ENCODE data around the gene PLA2G4A. TPM values are rescaled to one million over a fixed set of nuclear protein-coding genes. Genes with fewer than 3 reads are reported as not detected.

PLA2G4A gene
- polyA plus RNA-seq, 1 donor, result 7.9 TPM

DNA sequence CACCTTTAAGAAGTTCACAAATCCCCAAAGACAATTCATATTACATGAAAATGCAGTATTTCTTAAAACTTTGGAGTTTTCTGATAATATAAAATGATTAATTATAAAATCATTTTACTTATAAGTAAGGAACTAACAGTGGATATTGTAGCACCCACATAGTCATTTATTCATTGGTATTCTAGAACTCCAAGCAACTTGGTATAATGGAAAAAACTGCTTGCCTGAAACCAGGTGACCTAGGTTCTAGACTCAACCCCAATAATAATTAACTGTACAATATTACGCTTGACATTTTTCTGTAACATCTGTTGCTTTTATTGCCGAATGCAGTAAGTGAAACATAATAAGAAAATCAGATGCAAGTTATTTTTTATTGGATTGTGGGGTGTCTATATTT lies 2.4 kb downstream of the PLA2G4A start:
- no peak for DNase-seq

DNA sequence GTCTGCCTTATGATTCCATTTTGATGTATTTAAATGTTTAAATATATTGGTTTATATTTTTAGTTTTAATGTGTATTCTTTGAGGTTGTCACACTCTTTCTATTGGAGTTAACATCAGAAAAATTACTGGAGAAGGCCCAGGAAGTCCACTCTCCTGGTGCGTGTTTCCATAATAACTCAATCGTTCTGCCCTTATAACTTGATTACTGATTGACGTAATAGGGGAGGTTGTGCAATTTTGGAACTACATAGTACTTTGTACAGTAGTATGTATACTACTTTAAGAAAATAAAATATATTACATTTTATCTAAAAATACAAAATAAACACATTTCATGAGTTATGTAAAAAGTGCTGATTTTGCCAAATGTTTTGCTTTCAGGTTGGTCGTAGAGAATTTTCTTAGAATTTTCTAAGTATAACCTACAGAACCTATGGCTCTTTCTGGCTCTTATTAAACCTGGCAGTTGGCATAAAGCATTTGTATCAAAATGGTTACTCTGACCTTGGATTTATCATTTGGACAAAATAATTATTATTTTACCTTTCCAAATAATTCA lies 5.7 kb downstream of the PLA2G4A start:
- DNase-seq, result no peak

DNA sequence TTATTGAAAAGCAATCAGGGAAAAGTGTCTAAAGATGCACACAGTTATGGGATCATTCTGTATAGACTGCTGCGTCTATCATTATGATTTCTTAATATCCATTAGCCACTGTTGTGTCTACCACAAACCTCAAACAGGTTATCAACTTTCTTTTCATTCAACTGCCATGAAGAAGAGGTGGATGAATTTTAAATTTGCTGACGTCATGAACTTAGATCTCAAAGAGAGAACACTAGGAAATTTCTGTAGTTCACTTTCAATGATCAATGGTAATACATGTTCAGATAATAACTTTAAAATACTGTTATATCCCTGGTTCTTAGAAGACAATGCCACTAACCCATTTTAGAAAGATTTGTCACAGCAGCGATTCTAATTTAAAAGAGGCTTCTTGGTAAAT lies 6.7 kb downstream of the PLA2G4A start:
- DNase-seq, result no peak

DNA sequence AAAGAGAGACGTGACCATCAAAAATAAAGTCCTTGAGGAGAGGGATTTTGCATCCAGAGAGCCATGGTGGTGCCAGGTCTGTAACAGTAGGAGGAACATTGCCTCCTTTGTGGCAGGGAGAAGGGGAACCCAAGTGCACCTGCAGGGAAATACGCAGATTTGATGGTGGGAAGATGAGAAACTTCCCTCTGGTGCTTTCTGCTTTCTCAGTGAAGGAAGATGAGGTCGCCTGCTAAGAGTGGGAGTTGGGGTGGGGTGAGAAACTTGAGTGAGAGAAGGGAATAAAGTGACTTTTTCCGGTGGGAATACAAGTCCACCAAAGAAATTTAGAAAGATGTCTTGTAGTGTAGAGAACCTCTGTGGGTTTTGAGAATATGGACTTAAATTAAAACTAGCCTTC lies 9.1 kb downstream of the PLA2G4A start:
- DNase-seq, result no peak

DNA sequence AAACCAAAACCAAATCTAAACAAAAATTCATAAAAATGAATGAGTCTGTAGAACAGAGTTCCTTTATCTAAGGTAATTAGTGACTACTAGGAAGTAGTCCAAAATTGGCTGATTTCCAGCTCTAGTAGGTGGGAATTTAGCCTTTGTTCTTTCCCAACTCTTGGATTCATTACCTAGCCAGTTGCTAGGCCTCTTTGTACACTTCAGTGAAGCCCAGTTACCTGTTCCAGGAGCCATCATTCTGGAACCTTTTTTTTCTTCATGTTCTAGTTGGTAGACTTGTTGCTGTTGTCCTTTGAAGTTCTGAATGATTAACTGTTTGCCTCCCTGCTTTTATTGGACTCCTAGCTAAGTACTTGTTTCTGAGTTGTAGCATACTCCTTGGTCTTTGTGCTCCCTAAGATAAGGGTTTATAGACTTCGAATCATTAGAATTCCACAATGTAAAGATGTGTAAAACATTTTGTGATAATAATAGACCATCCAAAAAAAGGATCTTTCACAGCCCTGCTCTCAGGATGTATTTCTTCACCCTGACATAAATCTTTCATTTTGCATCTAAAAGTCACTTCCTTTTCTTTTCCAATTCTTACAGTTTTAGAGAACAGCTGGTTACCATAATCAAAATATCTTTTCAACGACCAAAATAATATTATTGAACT lies 9.8 kb downstream of the PLA2G4A start:
- peak; percentile 31 for DNase-seq

DNA sequence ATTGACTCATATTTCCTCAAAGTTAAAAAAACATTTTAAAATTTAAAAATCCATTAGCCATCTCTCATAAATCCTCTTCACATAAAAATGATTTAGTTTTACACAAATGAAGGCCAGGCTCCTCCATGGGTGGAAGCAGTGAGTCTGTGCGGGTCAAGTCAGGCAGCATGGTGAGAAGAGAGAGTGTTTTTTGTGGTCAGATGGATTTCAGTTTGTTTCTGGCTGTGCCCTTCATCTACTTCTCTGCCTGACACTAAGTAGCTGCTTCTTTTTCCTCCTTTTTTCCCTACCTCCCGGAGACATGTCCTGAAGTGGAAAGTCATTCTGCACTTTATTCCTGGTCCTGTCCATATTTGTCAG lies 10.3 kb downstream of the PLA2G4A start:
- DNase-seq, result no peak

DNA sequence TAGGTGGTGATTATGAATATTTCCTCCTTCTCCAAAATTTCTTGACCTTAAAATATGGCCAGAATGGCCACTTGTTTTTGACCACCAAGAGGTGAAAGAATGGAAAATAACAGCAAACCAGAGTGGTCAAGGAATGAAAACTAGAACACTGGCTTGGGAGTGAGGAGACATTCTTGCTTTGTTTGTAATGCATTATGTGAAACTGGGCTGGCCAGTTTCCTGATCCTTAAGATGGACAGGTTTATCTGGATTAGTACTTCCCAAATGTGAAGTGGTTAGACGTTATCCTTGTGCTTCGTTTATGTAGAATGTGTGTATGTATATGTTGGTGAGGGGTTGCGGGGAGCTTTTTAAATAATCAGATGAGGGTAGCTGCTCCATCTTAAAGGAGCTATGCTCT lies 12.8 kb downstream of the PLA2G4A start:
- no peak for DNase-seq

DNA sequence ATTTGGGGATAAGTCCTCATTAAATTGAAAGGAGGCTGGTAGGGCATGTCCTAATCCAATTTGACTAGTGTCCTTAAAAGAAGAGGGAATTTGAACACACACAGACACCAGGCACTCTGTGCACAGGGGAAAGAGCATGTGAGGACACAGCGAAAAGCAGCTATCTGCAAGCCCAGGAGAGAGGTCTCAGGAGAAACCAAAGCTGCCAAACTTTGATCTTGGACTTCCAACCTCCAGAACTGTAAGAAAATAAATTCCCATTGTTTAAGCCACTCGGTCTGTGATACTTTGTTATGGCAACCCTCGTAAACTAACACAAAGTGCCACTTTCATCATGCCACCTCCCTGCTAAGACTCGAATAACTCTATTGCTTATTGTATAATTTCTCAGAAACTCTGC lies 13.8 kb downstream of the PLA2G4A start:
- no peak for DNase-seq

DNA sequence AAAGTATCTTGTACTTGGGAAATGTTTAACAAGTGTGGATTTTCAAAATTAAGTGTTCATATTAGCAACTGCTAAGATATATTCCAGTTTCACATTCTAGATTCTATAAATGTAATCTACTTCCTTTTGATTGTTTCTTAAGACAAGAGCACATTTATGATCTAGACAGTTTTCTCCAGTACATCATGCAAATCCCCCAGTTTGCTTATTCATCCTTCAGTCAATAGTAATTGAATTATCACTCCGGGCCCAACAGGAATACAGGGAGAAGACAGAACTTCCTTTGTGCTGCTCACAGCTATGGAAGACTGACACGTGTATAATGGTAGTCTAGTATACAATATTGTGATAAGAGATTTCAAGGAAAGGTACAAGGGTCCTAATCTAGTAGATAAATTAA lies 14.5 kb downstream of the PLA2G4A start:
- DNase-seq, result no peak

DNA sequence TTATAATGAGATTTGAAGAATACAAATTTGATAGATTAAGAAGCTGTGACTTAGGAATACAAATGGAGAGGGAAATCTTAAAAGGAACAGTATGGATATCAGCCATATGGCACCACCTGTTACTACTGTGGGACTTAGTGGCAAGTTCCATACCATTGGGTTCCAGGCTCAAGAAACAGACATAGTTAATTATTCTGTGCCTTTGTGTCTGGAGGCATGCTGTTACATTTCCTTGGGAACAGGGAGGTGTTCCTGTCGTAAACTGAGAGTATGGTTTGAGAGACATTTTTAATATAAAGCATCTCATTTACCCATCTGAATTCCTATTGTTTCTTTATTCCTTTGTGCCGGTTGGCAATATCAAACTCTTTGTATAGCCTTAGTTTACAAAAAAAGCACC lies 15.2 kb downstream of the PLA2G4A start:
- no peak for DNase-seq

DNA sequence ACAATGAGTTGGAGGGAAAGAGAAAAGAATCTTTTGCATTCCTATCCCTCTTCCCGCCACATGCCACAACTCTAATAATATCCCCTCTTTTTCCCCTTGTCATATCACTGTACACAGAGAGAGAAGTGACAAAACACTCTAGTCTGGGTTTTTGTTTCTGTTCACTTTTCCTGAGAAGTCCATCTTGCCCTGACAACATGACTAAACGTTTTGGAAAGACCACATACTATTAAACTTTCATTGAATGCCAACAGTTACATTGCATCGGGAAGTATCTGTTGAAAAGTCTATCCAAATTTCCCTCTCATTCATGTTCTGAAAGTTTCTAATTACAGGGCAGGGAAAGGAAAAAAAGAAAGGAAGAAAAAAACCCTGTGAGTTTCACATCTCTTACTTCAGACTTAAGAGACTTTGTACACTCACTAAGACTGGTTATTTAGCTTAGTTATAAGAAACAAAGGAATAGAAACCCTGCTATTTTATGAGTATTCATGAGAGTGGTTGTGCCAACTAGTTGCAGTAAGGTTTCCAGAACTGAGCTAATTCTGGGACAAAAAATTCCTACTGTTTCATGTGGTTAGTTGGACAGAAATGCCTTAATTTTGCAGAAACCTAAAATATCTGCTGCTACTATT lies 16.9 kb downstream of the PLA2G4A start:
- DNase-seq, result no peak

DNA sequence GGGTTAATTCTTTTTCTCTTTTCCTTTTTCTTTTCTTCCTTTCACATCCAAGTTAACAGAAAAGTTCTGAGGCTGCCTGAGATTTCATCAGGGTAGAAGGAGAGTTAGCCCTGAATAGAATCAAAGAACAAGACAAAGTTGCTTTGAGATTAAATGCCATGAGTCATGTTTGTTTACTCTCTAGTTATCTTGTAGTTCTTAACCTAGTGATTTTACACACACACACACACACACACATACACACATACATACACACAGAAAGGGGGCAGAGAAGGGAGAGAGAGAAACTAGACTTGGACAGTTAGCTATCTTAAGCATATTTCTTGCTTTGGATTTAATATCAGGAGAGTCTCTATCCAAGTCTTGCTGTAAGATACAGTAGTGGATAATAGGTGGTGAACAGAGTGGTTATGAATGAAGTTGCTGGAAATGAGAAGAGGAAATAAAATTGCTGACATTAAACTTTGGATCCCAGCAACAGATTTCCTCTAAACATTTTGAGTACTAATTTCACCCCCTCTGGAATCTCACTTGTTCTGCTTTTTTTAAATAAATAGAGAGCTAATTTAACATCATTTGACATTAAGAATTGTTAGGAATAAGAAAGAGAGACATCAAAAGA lies 19.9 kb downstream of the PLA2G4A start:
- no peak for DNase-seq

DNA sequence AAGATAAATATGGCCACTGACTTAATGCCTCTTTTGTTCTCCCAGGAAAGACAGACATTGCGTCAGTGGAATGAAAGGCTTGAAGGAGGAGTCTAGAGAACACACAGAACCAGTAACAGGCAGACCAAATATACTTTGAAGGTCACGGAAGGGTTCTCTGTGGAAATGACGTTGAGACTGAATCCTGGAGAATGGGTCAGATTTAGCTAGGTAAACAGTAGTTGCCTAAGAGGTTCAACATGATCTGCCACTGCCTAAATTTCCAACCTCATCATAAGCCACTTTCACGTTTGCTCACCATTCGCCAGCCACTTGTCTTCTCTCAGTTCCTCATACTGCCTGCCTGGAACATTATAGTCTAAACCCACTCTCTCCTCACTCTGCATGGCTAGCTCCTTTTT lies 20.5 kb downstream of the PLA2G4A start:
- DNase-seq, result no peak

DNA sequence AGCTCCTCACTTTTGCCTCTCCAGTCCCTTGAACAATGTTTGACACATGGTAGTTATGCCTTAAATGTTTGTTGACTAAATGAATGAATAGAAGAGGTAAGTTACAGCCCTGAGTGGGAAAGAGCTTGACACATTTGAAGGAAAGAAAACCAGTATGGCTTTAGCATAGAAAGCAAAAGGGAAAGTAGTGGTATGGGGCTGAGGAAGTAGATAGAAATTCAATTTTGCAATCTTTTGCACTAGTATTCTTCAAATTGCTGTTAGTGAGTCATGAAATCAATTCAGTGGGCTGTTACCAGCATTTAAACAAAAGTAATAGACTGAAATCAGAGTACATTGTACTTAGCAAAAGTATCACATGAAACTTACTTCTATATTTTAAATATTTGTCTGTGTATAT lies 21.1 kb downstream of the PLA2G4A start:
- DNase-seq, result no peak

DNA sequence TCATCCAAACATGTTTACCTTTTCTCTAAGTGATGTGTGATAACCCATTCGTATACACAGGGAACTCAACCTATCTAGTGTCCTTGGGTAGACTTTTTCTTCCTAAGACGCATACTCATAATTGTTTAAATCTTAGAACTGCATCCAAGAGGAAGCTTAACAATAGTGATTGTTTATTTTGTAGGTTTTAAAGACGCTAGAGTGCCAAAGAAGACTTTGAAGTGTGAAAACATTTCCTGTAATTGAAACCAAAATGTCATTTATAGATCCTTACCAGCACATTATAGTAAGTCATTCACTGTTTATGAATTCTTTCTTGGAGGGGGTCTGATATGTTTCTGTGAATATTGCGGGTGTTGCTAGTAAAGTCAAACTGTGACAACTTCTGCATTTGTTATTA lies 25.4 kb downstream of the PLA2G4A start:
- no peak for DNase-seq

DNA sequence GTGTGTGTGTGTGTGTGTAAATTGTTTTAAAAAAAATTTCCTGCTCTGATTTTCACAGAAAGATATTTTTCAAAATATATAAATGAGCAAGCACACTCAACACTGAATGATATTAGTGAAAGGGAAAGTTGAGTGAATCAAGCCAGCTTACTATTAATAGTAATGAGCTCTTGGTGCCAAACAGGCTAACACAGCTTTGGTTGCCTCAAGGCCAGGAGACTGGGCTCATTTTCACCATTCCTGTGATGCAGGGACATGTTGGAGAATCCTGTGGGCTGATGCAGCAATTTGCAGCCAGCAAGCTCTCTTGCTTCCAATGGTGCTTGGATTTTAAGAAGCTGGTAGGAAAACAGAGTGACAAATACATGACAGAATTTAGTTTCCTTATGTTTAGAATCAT lies 30.2 kb downstream of the PLA2G4A start:
- DNase-seq, result no peak

DNA sequence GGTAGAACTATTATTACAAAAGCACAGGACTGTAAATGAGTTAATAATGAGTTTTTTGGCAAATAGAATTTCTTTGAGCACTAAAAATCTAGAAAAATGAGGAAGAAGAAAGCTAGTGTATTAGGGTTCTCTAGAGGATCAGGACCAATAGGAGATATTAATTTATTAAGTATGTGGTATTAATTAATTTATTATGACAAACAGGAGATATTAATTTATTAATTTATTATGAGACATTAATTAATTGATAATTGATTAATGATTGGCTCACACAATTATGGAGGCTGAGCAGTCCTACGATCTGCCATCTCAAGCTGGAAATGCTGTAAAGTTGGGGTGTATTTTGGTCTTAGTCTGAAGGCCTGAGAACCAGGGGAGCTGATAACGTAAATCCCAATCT lies 31.2 kb downstream of the PLA2G4A start:
- no peak for DNase-seq

DNA sequence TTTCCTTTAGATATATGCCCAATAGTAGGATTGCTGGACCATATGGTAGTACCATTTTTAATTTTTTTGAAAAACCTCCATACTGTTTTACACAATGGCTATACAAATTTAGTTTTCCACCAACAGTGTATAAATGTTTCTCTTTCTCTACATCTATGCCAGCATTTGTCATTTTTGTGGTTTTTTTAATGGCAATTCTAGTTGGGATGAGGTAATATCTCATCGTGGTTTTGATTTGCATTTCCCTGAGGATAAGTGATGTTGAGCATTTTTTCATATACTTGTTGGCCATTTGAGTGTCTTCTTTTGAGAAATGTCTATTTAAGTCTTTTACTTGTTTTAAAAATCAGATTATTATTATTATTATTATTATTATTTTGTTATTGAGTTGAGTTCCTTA lies 35.5 kb downstream of the PLA2G4A start:
- DNase-seq, result no peak

DNA sequence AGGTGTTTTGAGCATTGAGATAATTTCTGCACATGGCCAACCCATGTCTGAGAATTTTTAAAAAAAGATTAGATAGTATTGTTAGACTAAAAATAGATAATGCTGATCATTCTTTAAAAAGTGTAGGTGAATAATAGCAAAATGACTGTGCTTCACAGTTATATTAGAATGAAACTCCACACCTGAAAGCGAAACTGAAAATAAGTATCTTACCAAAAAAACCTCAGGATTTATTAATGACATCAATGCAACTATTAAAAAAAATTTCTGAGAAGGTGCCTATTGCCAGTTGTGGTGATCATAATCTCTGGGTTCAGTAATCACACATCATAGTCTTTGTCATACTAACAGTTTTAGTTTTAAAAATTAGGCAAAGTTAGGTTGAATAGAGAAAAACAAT lies 36.5 kb downstream of the PLA2G4A start:
- no peak for DNase-seq

DNA sequence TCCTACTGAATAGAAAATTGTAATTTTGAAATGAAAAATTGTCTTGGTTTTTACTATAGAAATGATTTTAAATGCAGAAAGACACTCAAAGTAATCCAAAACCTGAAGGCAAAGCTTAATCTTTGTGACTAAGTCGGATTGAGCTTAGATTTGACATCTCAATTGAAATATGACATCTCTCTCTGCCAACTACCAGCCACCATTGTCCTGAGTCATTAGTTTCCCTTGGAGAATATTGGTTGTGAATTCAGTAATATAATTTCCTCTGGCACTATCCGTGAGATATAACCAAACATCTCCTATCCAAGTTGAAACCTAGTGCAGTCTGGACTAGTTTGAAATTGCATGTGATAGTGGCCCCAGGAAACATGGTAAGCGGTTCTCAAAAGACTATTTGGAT lies 37.1 kb downstream of the PLA2G4A start:
- DNase-seq, result no peak

DNA sequence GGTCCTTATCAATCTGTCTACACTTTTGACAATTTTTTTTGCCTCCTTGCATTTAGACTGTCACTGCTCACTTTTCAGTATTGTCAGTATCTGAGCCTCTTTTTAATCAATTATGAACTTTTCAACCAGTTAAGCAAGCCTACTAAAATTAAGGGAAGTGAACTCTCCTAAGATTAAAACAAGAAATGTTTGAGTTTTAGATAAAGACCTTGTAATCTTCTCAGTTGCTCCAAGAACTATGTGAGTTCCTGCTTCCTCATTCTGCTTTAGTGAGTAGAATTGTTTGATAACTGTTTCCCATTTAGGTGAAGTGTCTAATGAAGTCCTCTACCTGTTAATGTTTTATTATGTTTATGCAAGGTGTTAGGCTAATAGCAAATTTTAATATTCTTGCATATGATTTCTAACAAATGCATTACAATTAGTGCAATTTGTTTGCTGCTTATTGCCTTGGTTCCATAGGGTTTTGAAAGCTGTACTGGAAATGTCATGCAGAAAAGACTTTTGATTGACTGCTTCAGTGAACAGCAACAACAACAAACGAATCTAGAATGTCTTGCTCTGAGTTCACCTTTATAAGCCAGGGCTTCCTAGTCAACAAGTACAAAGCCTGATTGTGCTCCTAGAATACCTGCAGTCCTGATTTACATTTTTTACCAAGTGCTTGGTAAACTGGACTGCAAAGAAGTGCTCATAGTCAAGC lies 40.9 kb downstream of the PLA2G4A start:
- DNase-seq, result no peak

DNA sequence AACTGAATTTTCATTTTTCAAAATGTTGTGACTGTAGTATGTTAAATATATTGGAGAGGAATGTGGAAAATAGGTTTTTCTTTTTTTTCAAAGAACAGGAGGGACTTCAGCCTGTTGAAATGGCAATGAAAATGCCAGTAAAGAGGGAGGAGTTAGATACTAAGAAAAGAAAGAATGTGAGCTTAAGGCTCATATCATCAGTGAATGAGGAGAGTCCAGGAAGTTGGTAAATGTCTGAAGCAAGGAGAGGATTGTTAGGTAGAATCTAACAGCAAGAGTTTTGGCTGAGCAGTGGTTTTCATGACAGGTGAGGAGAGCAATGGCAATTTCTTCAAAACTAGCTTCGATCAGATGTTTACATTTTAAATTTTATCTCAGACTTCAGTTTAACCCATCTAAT lies 43.0 kb downstream of the PLA2G4A start:
- DNase-seq, result no peak

DNA sequence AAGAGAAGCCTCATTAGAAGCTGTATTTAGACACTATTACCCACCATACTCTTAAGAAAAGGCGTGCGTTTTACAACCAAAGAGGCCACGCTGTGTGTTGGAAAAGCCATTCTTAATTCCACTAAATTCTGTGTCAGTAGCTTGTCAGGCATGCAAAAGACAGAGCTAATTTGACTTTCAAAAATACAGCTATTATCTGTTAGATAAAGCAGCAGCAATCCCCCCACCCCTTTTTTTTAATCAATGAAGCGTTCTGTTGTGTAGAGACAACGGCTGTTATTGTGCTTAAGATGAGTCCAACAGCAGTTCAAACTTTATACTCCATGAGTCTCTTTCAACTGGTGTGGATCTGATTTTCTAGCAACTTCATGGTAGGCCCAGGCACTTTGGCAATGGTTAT lies 43.5 kb downstream of the PLA2G4A start:
- no peak for DNase-seq

Measured in left kidney (tissue), 2 donors.